C4-2B (cell line): Measurements from ENCODE around the gene TOR1AIP2.

Source experiments
- CTCF ChIP-seq: fragments of 450-650 bp; conservative IDR thresholded peaks from 2 replicates; pipeline ENCODE4 v1.5.1; 2017; ENCODE audit warnings: mild to moderate bottlenecking
- ZFX ChIP-seq: fragments of 450-650 bp; IDR thresholded peaks from 2 replicates; pipeline ENCODE4 v1.6.1; 2017

GRCh38 chr1:179818260-179818659 lies 59.3 kb downstream of the TOR1AIP2 start:
- TF ChIP-seq CTCF (no peak), ZFX (no peak)
